ENCODE data around the gene C7orf33.
"Not testable (repeated sequence)": the region's sequence is repeated elsewhere in the genome, so short reads cannot be mapped to it uniquely, and the experiment has no call there.

C7orf33 gene

GRCh38 chr7:148590471-148590870 is at the start of gene C7orf33:
Gene C7orf33, plus strand, starts transcription at chr7:148590766. Its CDS starts 160 bp downstream, at chr7:148590926.
- Mint-ChIP-seq H3K36me3 (ENCODE audit: low read depth) (no peaks in the 10 kb centered on the region), H3K4me1 (ENCODE audit: low read depth) (peaks cover 2% of the 10 kb centered on the region), H3K9me3 (no peaks in the 10 kb centered on the region), H3K4me3 (no peak within 1 kb of the TSS), H3K27ac (no peak within 1 kb of the TSS), H3K27me3 (ENCODE audit: low read depth) (peaks cover 47% of the 10 kb centered on the region)
- DNase-seq (ENCODE audit: low spot score) = no peak

- Mint-ChIP-seq H3K4me3 (no peak overlapping the region), H3K36me3 (ENCODE audit: low read depth) (no peaks in the 10 kb centered on the region), H3K9me3 (no peaks in the 10 kb centered on the region), H3K4me1 (ENCODE audit: low read depth) (no peaks in the 10 kb centered on the region), H3K27ac (no peak overlapping the region), H3K27me3 (ENCODE audit: low read depth) (peaks cover 4% of the 10 kb centered on the region)
- no peak for DNase-seq (ENCODE audit: low spot score)
Observed at GRCh38 chr7:148541891-148542504, 48.6 kb upstream of the C7orf33 start.

- Mint-ChIP-seq H3K27ac (no peak overlapping the region), H3K9me3 (no peaks in the 10 kb centered on the region), H3K36me3 (ENCODE audit: low read depth) (no peaks in the 10 kb centered on the region), H3K4me1 (ENCODE audit: low read depth) (no peaks in the 10 kb centered on the region), H3K4me3 (no peak overlapping the region), H3K27me3 (ENCODE audit: low read depth) (peaks cover 5% of the 10 kb centered on the region)
- DNase-seq (ENCODE audit: low spot score) = no peak
Observed at GRCh38 chr7:148543302-148543701, 47.3 kb upstream of the C7orf33 start.

GRCh38 chr7:148545172-148545571 is 45.4 kb upstream of the C7orf33 start:
- Mint-ChIP-seq H3K27me3 (ENCODE audit: low read depth) (peaks cover 14% of the 10 kb centered on the region), H3K4me1 (ENCODE audit: low read depth) (no peaks in the 10 kb centered on the region), H3K27ac (no peak overlapping the region), H3K36me3 (ENCODE audit: low read depth) (no peaks in the 10 kb centered on the region), H3K4me3 (no peak overlapping the region), H3K9me3 (no peaks in the 10 kb centered on the region)
- DNase-seq (ENCODE audit: low spot score) = no peak

GRCh38 chr7:148545932-148546331 is 44.6 kb upstream of the C7orf33 start:
- H3K27ac Mint-ChIP-seq = no peak overlapping the region
- H3K4me1 Mint-ChIP-seq (ENCODE audit: low read depth) = no peaks in the 10 kb centered on the region
- DNase-seq (ENCODE audit: low spot score) = no peak
- H3K9me3 Mint-ChIP-seq = no peaks in the 10 kb centered on the region
- H3K4me3 Mint-ChIP-seq = no peak overlapping the region
- no peaks in the 10 kb centered on the region for H3K36me3 Mint-ChIP-seq (ENCODE audit: low read depth)
- H3K27me3 Mint-ChIP-seq (ENCODE audit: low read depth) = peaks cover 14% of the 10 kb centered on the region

- H3K27ac Mint-ChIP-seq = no peak overlapping the region
Observed at GRCh38 chr7:148546857-148547256, 43.7 kb upstream of the C7orf33 start.

GRCh38 chr7:148547951-148548350 is 42.6 kb upstream of the C7orf33 start:
- H3K36me3 Mint-ChIP-seq (ENCODE audit: low read depth) = no peaks in the 10 kb centered on the region
- H3K4me3 Mint-ChIP-seq = no peak overlapping the region
- no peak overlapping the region for H3K27ac Mint-ChIP-seq
- no peak for DNase-seq (ENCODE audit: low spot score)
- H3K9me3 Mint-ChIP-seq = no peaks in the 10 kb centered on the region
- peaks cover 5% of the 10 kb centered on the region for H3K4me1 Mint-ChIP-seq (ENCODE audit: low read depth)
- H3K27me3 Mint-ChIP-seq (ENCODE audit: low read depth) = peaks cover 27% of the 10 kb centered on the region

More at GRCh38 chr7:148546857-148547256, 43.7 kb upstream of the C7orf33 start:
- Mint-ChIP-seq H3K27me3 (ENCODE audit: low read depth) (peaks cover 23% of the 10 kb centered on the region), H3K36me3 (ENCODE audit: low read depth) (no peaks in the 10 kb centered on the region), H3K9me3 (no peaks in the 10 kb centered on the region), H3K4me1 (ENCODE audit: low read depth) (peaks cover 5% of the 10 kb centered on the region), H3K4me3 (no peak overlapping the region)
- no peak for DNase-seq (ENCODE audit: low spot score)

- no peaks in the 10 kb centered on the region for H3K9me3 Mint-ChIP-seq
- H3K27me3 Mint-ChIP-seq (ENCODE audit: low read depth) = peaks cover 59% of the 10 kb centered on the region
- no peaks in the 10 kb centered on the region for H3K36me3 Mint-ChIP-seq (ENCODE audit: low read depth)
- H3K4me3 Mint-ChIP-seq = no peak overlapping the region
- H3K4me1 Mint-ChIP-seq (ENCODE audit: low read depth) = peaks cover 16% of the 10 kb centered on the region
- no peak for DNase-seq (ENCODE audit: low spot score)
- H3K27ac Mint-ChIP-seq = no peak overlapping the region
Observed at GRCh38 chr7:148553979-148554378, 36.6 kb upstream of the C7orf33 start.

GRCh38 chr7:148556892-148557291 is 33.7 kb upstream of the C7orf33 start:
- Mint-ChIP-seq H3K27me3 (ENCODE audit: low read depth) (peaks cover 52% of the 10 kb centered on the region), H3K4me3 (no peak overlapping the region), H3K9me3 (peaks cover 4% of the 10 kb centered on the region), H3K36me3 (ENCODE audit: low read depth) (no peaks in the 10 kb centered on the region), H3K4me1 (ENCODE audit: low read depth) (peaks cover 11% of the 10 kb centered on the region), H3K27ac (no peak overlapping the region)
- DNase-seq (ENCODE audit: low spot score) = no peak

- Mint-ChIP-seq H3K27me3 (ENCODE audit: low read depth) (peaks cover 34% of the 10 kb centered on the region), H3K4me1 (ENCODE audit: low read depth) (peaks cover 14% of the 10 kb centered on the region), H3K27ac (no peak overlapping the region), H3K4me3 (no peak overlapping the region), H3K9me3 (peaks cover 4% of the 10 kb centered on the region), H3K36me3 (ENCODE audit: low read depth) (peaks cover 2% of the 10 kb centered on the region)
- no peak for DNase-seq (ENCODE audit: low spot score)
Observed at GRCh38 chr7:148558914-148559313, 31.7 kb upstream of the C7orf33 start.

- Mint-ChIP-seq H3K36me3 (ENCODE audit: low read depth) (peaks cover 2% of the 10 kb centered on the region), H3K27me3 (ENCODE audit: low read depth) (peaks cover 25% of the 10 kb centered on the region), H3K4me3 (no peak overlapping the region), H3K27ac (no peak overlapping the region), H3K4me1 (ENCODE audit: low read depth) (peaks cover 16% of the 10 kb centered on the region), H3K9me3 (peaks cover 4% of the 10 kb centered on the region)
- no peak for DNase-seq (ENCODE audit: low spot score)
Observed at GRCh38 chr7:148561099-148561498, 29.5 kb upstream of the C7orf33 start.

- Mint-ChIP-seq H3K27me3 (ENCODE audit: low read depth) (peaks cover 20% of the 10 kb centered on the region), H3K36me3 (ENCODE audit: low read depth) (peaks cover 2% of the 10 kb centered on the region), H3K4me3 (peak overlapping the region; percentile 67), H3K9me3 (peaks cover 4% of the 10 kb centered on the region), H3K27ac (peak overlapping the region; percentile 84), H3K4me1 (ENCODE audit: low read depth) (peaks cover 16% of the 10 kb centered on the region)
- no peak for DNase-seq (ENCODE audit: low spot score)
Observed at GRCh38 chr7:148563583-148564274, 26.8 kb upstream of the C7orf33 start.

GRCh38 chr7:148564275-148564951 is 26.2 kb upstream of the C7orf33 start:
- H3K27me3 Mint-ChIP-seq (ENCODE audit: low read depth) = peaks cover 16% of the 10 kb centered on the region
- H3K27ac Mint-ChIP-seq = peak overlapping the region; percentile 84
- H3K4me1 Mint-ChIP-seq (ENCODE audit: low read depth) = peaks cover 16% of the 10 kb centered on the region
- DNase-seq (ENCODE audit: low spot score) = peak; percentile 49
- H3K4me3 Mint-ChIP-seq = peak overlapping the region; percentile 67
- not testable (repeated sequence) for H3K9me3 Mint-ChIP-seq; H3K36me3 Mint-ChIP-seq (ENCODE audit: low read depth)

GRCh38 chr7:148566736-148567135 is 23.8 kb upstream of the C7orf33 start:
- Mint-ChIP-seq H3K36me3 (ENCODE audit: low read depth) (peaks cover 2% of the 10 kb centered on the region), H3K4me3 (no peak overlapping the region), H3K4me1 (ENCODE audit: low read depth) (peaks cover 25% of the 10 kb centered on the region), H3K9me3 (no peaks in the 10 kb centered on the region), H3K27me3 (ENCODE audit: low read depth) (peaks cover 14% of the 10 kb centered on the region), H3K27ac (no peak overlapping the region)
- no peak for DNase-seq (ENCODE audit: low spot score)
